ENCODE data around the gene DHX9. TPM values are rescaled to one million over a fixed set of nuclear protein-coding genes. Genes with fewer than 3 reads are reported as not detected.

The DHX9 gene
- total and polyA plus RNA-seq, 9 of the 15 experiments (the other 6 are each of a cell fraction or from before 2014, with no cell fraction given): 100 to 409 (median 294) TPM

- peak in 1 of 2 experiments; percentile 76; a peak in 1 of 4 replicates for TF ChIP-seq ZNF318 (IDR thresholded peaks at IDR 0.05; ENCODE audit: borderline replicate concordance in 1 of 2, low read depth in 1 of 2)
- peak; percentile 100 for TF ChIP-seq KLF16 (IDR thresholded peaks at IDR 0.05)
- peak; percentile 45; the same call in 1 of the 2 replicates for TF ChIP-seq HMBOX1 (IDR thresholded peaks at IDR 0.05)
- TF ChIP-seq PHF20 (IDR thresholded peaks at IDR 0.05; ENCODE audit: partially characterized antibody): no peak
- no peak for TF ChIP-seq KLF13 (tag; IDR thresholded peaks at IDR 0.05; ENCODE audit: borderline replicate concordance, low read depth)
- TF ChIP-seq ZNF609 (CRISPR knock-in tag; IDR thresholded peaks at IDR 0.05; ENCODE audit: borderline replicate concordance): no peak
- peak in 1 of 2 experiments; percentile 87; a peak in 2 of 4 replicates for TF ChIP-seq KDM1A (IDR thresholded peaks at IDR 0.05)
- TF ChIP-seq ZNF232 (CRISPR knock-in tag; IDR thresholded peaks at IDR 0.05): 0 out of 2 replicates have a peak, but pooled peaks have one; percentile 23
- TF ChIP-seq MAFG (tag; conservative IDR thresholded peaks at IDR 0.05): no peak
- TF ChIP-seq ZNF12 (CRISPR knock-in tag; IDR thresholded peaks at IDR 0.05): peak; percentile 64; the same call in 1 of the 2 replicates
- TF ChIP-seq ZNF41 (CRISPR knock-in tag; conservative IDR thresholded peaks at IDR 0.05): no peak
- peak; percentile 67; the same call in 1 of the 2 replicates for TF ChIP-seq SMARCA4 (IDR thresholded peaks at IDR 0.05)
- no peak for TF ChIP-seq ZNF280B (CRISPR knock-in tag; IDR thresholded peaks at IDR 0.05)
Measured at GRCh38 chr1:182869241-182869666, 30.1 kb downstream of the DHX9 start (continued).

Measured in K562 (cell line).